ENCODE results near the gene POC1B.

POC1B gene

GRCh38 chr12:89427508-89428156, 98.2 kb downstream of the POC1B start:
- Histone ChIP-seq H3K4me1 (ENCODE audit: control extremely low read depth in 1 of 4, control insufficient read depth in 4 of 4, insufficient read depth in 4 of 4, low read length in 3 of 4) (peaks cover 0 to 6% (median 0%) of the 10 kb centered on the region in 4 experiments), H3K9me3 (ENCODE audit: control extremely low read depth in 1 of 5, control insufficient read depth in 4 of 5, insufficient read depth in 2 of 5, low read depth in 1 of 5, low read length in 4 of 5) (no peaks in the 10 kb centered on the region), H3K27me3 (replicated peaks in 2 of 5; ENCODE audit: control insufficient read depth in 4 of 5, insufficient read depth in 5 of 5, low read length in 4 of 5) (no peaks in the 10 kb centered on the region), H3K27ac (ENCODE audit: insufficient read depth in 1 of 2, low read depth in 1 of 2, low read length in 2 of 2, poor library complexity in 1 of 2, severe bottlenecking in 2 of 2) (no peak overlapping the region), H3K4me3 (ENCODE audit: control insufficient read depth in 1 of 7, extremely low read depth in 1 of 7, insufficient read depth in 4 of 7, low read depth in 2 of 7, low read length in 6 of 7) (no peak overlapping the region), H3K36me3 (ENCODE audit: control insufficient read depth in 4 of 4, insufficient read depth in 4 of 4, low read length in 3 of 4) (peaks cover 3 to 11% (median 5%) of the 10 kb centered on the region in 4 experiments)
- 90% methylated on average over 3 of the region's 3 CpGs for WGBS (ENCODE audit: insufficient coverage)
- no peak for DNase-seq
- POLR2A ChIA-PET: no interaction called here
- CTCF ChIA-PET: interaction anchor here (0.6 kb wide), 1 partner anchor 32 kb away, joined by 3 read pairs; no protein-coding TSS in a partner anchor

- POLR2A ChIA-PET: no interaction called here
- Histone ChIP-seq H3K27me3 (replicated peaks in 2 of 5; ENCODE audit: control insufficient read depth in 4 of 5, insufficient read depth in 5 of 5, low read length in 4 of 5) (no peaks in the 10 kb centered on the region), H3K36me3 (ENCODE audit: control insufficient read depth in 4 of 4, insufficient read depth in 4 of 4, low read length in 3 of 4) (peaks cover 3 to 10% (median 6%) of the 10 kb centered on the region in 4 experiments), H3K4me1 (ENCODE audit: control extremely low read depth in 1 of 4, control insufficient read depth in 4 of 4, insufficient read depth in 4 of 4, low read length in 3 of 4) (peaks cover 0 to 6% (median 0%) of the 10 kb centered on the region in 4 experiments), H3K4me3 (ENCODE audit: control insufficient read depth in 1 of 7, extremely low read depth in 1 of 7, insufficient read depth in 4 of 7, low read depth in 2 of 7, low read length in 6 of 7) (no peak overlapping the region), H3K9me3 (ENCODE audit: control extremely low read depth in 1 of 5, control insufficient read depth in 4 of 5, insufficient read depth in 2 of 5, low read depth in 1 of 5, low read length in 4 of 5) (no peaks in the 10 kb centered on the region), H3K27ac (ENCODE audit: insufficient read depth in 1 of 2, low read depth in 1 of 2, low read length in 2 of 2, poor library complexity in 1 of 2, severe bottlenecking in 2 of 2) (no peak overlapping the region)
- no peak for DNase-seq
- CTCF ChIA-PET: interaction anchor here (0.7 to 1.2 kb wide), 2 partner anchors 8 to 22 kb away, joined by 3 read pairs; no protein-coding TSS in a partner anchor
- 91% methylated on average over 2 of the region's 2 CpGs for WGBS (ENCODE audit: insufficient coverage)
Observed at GRCh38 chr12:89424846-89425245, 101.0 kb downstream of the POC1B start.

- peaks cover 3 to 10% (median 4%) of the 10 kb centered on the region in 4 experiments for H3K36me3 ChIP-seq (ENCODE audit: control insufficient read depth in 4 of 4, insufficient read depth in 4 of 4, low read length in 3 of 4)
- DNase-seq: no peak
- no peak overlapping the region for H3K4me3 ChIP-seq (ENCODE audit: control insufficient read depth in 1 of 7, extremely low read depth in 1 of 7, insufficient read depth in 4 of 7, low read depth in 2 of 7, low read length in 6 of 7)
- peaks cover 0 to 6% (median 0%) of the 10 kb centered on the region in 4 experiments for H3K4me1 ChIP-seq (ENCODE audit: control extremely low read depth in 1 of 4, control insufficient read depth in 4 of 4, insufficient read depth in 4 of 4, low read length in 3 of 4)
- ChIA-PET POLR2A (no interaction called here), CTCF (interaction anchor here (0.7 to 1.2 kb wide), 2 partner anchors 9 to 22 kb away, joined by 3 read pairs; no protein-coding TSS in a partner anchor)
- no peaks in the 10 kb centered on the region for H3K9me3 ChIP-seq (ENCODE audit: control extremely low read depth in 1 of 5, control insufficient read depth in 4 of 5, insufficient read depth in 2 of 5, low read depth in 1 of 5, low read length in 4 of 5)
- H3K27ac ChIP-seq (ENCODE audit: insufficient read depth in 1 of 2, low read depth in 1 of 2, low read length in 2 of 2, poor library complexity in 1 of 2, severe bottlenecking in 2 of 2): no peak overlapping the region
- H3K27me3 ChIP-seq (replicated peaks in 2 of 5; ENCODE audit: control insufficient read depth in 4 of 5, insufficient read depth in 5 of 5, low read length in 4 of 5): no peaks in the 10 kb centered on the region
Observed at GRCh38 chr12:89424389-89424788, 101.5 kb downstream of the POC1B start.

- WGBS (ENCODE audit: insufficient coverage): 97% methylated on average over 2 of the region's 6 CpGs
- H3K27me3 ChIP-seq (replicated peaks in 2 of 5; ENCODE audit: control insufficient read depth in 4 of 5, insufficient read depth in 5 of 5, low read length in 4 of 5): no peaks in the 10 kb centered on the region
- H3K4me3 ChIP-seq (ENCODE audit: control insufficient read depth in 1 of 7, extremely low read depth in 1 of 7, insufficient read depth in 4 of 7, low read depth in 2 of 7, low read length in 6 of 7): no peak overlapping the region
- H3K36me3 ChIP-seq (ENCODE audit: control insufficient read depth in 4 of 4, insufficient read depth in 4 of 4, low read length in 3 of 4): peaks cover 2 to 10% (median 4%) of the 10 kb centered on the region in 4 experiments
- no peak overlapping the region for H3K27ac ChIP-seq (ENCODE audit: insufficient read depth in 1 of 2, low read depth in 1 of 2, low read length in 2 of 2, poor library complexity in 1 of 2, severe bottlenecking in 2 of 2)
- CTCF ChIA-PET: interaction anchor here (1.6 kb wide), 1 partner anchor 17 kb away, joined by 4 read pairs; no protein-coding TSS in a partner anchor
- peaks cover 0 to 6% (median 0%) of the 10 kb centered on the region in 4 experiments for H3K4me1 ChIP-seq (ENCODE audit: control extremely low read depth in 1 of 4, control insufficient read depth in 4 of 4, insufficient read depth in 4 of 4, low read length in 3 of 4)
- POLR2A ChIA-PET: no interaction called here
- no peak for DNase-seq
- no peaks in the 10 kb centered on the region for H3K9me3 ChIP-seq (ENCODE audit: control extremely low read depth in 1 of 5, control insufficient read depth in 4 of 5, insufficient read depth in 2 of 5, low read depth in 1 of 5, low read length in 4 of 5)
Observed at GRCh38 chr12:89421092-89421835, 104.6 kb downstream of the POC1B start.

GRCh38 chr12:89418228-89418910, 107.5 kb downstream of the POC1B start:
- CTCF ChIA-PET: no interaction called here
- no peak overlapping the region for H3K27ac ChIP-seq (ENCODE audit: insufficient read depth in 1 of 2, low read depth in 1 of 2, low read length in 2 of 2, poor library complexity in 1 of 2, severe bottlenecking in 2 of 2)
- H3K27me3 ChIP-seq (replicated peaks in 2 of 5; ENCODE audit: control insufficient read depth in 4 of 5, insufficient read depth in 5 of 5, low read length in 4 of 5): no peaks in the 10 kb centered on the region
- POLR2A ChIA-PET: interaction anchor here (0.6 to 1.1 kb wide), 2 partner anchors 25 to 1598 kb away, joined by 3 to 4 read pairs; no protein-coding TSS in a partner anchor
- no peaks in the 10 kb centered on the region for H3K9me3 ChIP-seq (ENCODE audit: control extremely low read depth in 1 of 5, control insufficient read depth in 4 of 5, insufficient read depth in 2 of 5, low read depth in 1 of 5, low read length in 4 of 5)
- DNase-seq: no peak
- H3K36me3 ChIP-seq (ENCODE audit: control insufficient read depth in 4 of 4, insufficient read depth in 4 of 4, low read length in 3 of 4): peaks cover 0 to 4% (median 3%) of the 10 kb centered on the region in 4 experiments
- 97% methylated on average over 4 of the region's 5 CpGs for WGBS (ENCODE audit: insufficient coverage)
- H3K4me3 ChIP-seq (ENCODE audit: control insufficient read depth in 1 of 7, extremely low read depth in 1 of 7, insufficient read depth in 4 of 7, low read depth in 2 of 7, low read length in 6 of 7): no peak overlapping the region
- H3K4me1 ChIP-seq (ENCODE audit: control extremely low read depth in 1 of 4, control insufficient read depth in 4 of 4, insufficient read depth in 4 of 4, low read length in 3 of 4): no peaks in the 10 kb centered on the region

- H3K4me1 ChIP-seq (ENCODE audit: control extremely low read depth in 1 of 4, control insufficient read depth in 4 of 4, insufficient read depth in 4 of 4, low read length in 3 of 4): no peaks in the 10 kb centered on the region
- ChIA-PET POLR2A (interaction anchor here (1.1 kb wide), 1 partner anchor 24 kb away, joined by 4 read pairs; no protein-coding TSS in a partner anchor), CTCF (no interaction called here)
- H3K27me3 ChIP-seq (replicated peaks in 2 of 5; ENCODE audit: control insufficient read depth in 4 of 5, insufficient read depth in 5 of 5, low read length in 4 of 5): no peaks in the 10 kb centered on the region
- no peak overlapping the region for H3K27ac ChIP-seq (ENCODE audit: insufficient read depth in 1 of 2, low read depth in 1 of 2, low read length in 2 of 2, poor library complexity in 1 of 2, severe bottlenecking in 2 of 2)
- no peak overlapping the region for H3K4me3 ChIP-seq (ENCODE audit: control insufficient read depth in 1 of 7, extremely low read depth in 1 of 7, insufficient read depth in 4 of 7, low read depth in 2 of 7, low read length in 6 of 7)
- no peak for DNase-seq
- H3K9me3 ChIP-seq (ENCODE audit: control extremely low read depth in 1 of 5, control insufficient read depth in 4 of 5, insufficient read depth in 2 of 5, low read depth in 1 of 5, low read length in 4 of 5): no peaks in the 10 kb centered on the region
- WGBS (ENCODE audit: insufficient coverage): no CpG with 5 or more reads among the region's 3 CpGs
- H3K36me3 ChIP-seq (ENCODE audit: control insufficient read depth in 4 of 4, insufficient read depth in 4 of 4, low read length in 3 of 4): peaks cover 0 to 4% (median 3%) of the 10 kb centered on the region in 4 experiments
Observed at GRCh38 chr12:89417246-89417977, 108.4 kb downstream of the POC1B start.

Data from common myeloid progenitor, CD34-positive (primary cell).